Mucosa of rectum (tissue), 2 donors: ENCODE results near the gene WFDC11.

Source experiments
- H3K27ac ChIP-seq, 2 donors: one replicate each; pipeline ENCODE4 v1.7.0; 2013; ENCODE audit warnings: inconsistent platforms in 2 of 2, low read depth in 2 of 2, low read length in 2 of 2
- H3K27me3 ChIP-seq, 2 donors: one replicate each; pipeline ENCODE4 v1.7.0; 2013; ENCODE audit warnings: low read length in 2 of 2; ENCODE audit not compliant: control insufficient read depth in 2 of 2, insufficient read depth in 2 of 2
- H3K36me3 ChIP-seq, 2 donors: one replicate each; pipeline ENCODE4 v1.7.0; 2013; ENCODE audit warnings: low read length in 2 of 2; ENCODE audit not compliant: control insufficient read depth in 2 of 2, insufficient read depth in 2 of 2
- H3K4me1 ChIP-seq, 2 donors: one replicate each; pipeline ENCODE4 v1.7.0; 2013; ENCODE audit warnings: low read length in 2 of 2, mild to moderate bottlenecking in 1 of 2; ENCODE audit not compliant: control insufficient read depth in 2 of 2, insufficient read depth in 2 of 2
- H3K4me3 ChIP-seq, 2 donors: one replicate each; pipeline ENCODE4 v1.7.0; 2013; ENCODE audit warnings: low read length in 2 of 2
- H3K9ac ChIP-seq, 2 donors: one replicate each; pipeline ENCODE4 v1.7.0; 2013; ENCODE audit warnings: low read length in 2 of 2, low read depth in 1 of 2, mild to moderate bottlenecking in 1 of 2
- H3K9me3 ChIP-seq, 2 donors: one replicate each; pipeline ENCODE4 v1.7.0; 2013; ENCODE audit warnings: low read length in 2 of 2; ENCODE audit not compliant: control insufficient read depth in 2 of 2
- donor health status: healthy.
- donor health status: Normal muscosa, but diverticular disease.

The WFDC11 gene

GRCh38 chr20:45630371-45630770, 39.7 kb downstream of the WFDC11 start:
- Histone ChIP-seq H3K27me3 (no peaks in the 10 kb centered on the region), H3K9me3 (no peaks in the 10 kb centered on the region)

GRCh38 chr20:45629496-45630100, 40.4 kb downstream of the WFDC11 start, which contains the start of gene WFDC10A:
WFDC10A (plus strand) TSS chr20:45629739; CDS start chr20:45629814, 75 bp downstream.
- no peaks in the 10 kb centered on the region for H3K36me3 ChIP-seq
- H3K4me1 ChIP-seq, result no peaks in the 10 kb centered on the region
- H3K9ac ChIP-seq, result no peak within 1 kb of the TSS
- H3K27me3 ChIP-seq, result no peaks in the 10 kb centered on the region
- H3K4me3 ChIP-seq, result no peak within 1 kb of the TSS
- no peak within 1 kb of the TSS for H3K27ac ChIP-seq
- no peaks in the 10 kb centered on the region for H3K9me3 ChIP-seq

More at GRCh38 chr20:45630371-45630770, 39.7 kb downstream of the WFDC11 start:
- no peak overlapping the region for H3K9ac ChIP-seq
- no peaks in the 10 kb centered on the region for H3K4me1 ChIP-seq
- no peaks in the 10 kb centered on the region for H3K36me3 ChIP-seq
- H3K27ac ChIP-seq, result no peak overlapping the region
- no peak overlapping the region for H3K4me3 ChIP-seq

DNA sequence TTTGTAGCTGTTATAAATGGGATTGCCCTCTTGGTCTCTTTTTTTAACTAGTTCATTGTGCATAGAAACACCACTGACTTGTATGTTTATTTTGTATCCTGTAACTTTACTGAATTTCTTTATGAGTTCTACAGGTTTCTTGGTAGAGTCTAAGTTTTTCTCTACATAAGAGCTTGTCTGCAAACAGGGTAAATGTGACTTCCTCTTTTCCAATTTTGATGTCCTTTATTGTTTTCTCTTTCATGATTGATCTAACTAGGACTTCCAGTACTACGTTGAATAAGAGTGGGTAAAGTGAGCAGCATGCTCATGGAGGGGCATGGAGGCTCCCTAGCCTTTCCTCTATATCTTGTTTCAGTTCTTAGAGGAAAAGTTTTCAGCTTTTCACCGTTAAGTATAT, 43.5 kb downstream of the WFDC11 start:
- Histone ChIP-seq H3K9ac (no peak overlapping the region), H3K4me1 (peaks cover 1 to 5% of the 10 kb centered on the region in 2 donors), H3K36me3 (no peaks in the 10 kb centered on the region), H3K9me3 (no peaks in the 10 kb centered on the region), H3K27ac (no peak overlapping the region), H3K27me3 (no peaks in the 10 kb centered on the region), H3K4me3 (no peak overlapping the region)

DNA sequence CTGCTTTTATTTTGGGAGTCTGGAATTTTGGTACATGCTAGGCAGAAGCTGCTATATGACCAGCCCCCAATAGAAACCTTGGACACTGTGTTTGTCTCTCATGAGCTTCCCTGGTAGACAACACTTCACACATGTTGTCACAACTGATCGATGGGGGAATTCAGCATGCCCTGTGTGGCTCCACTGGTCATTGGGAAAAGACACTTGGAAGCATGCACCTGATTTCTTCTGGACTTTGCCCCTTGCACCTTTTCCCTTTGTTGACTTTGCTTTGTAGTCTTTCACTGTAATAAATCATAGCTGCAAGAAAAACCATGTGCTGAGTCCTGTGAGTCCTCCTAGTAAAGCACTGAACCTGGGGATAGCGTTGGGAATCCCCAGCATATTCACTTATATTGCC, 48.4 kb downstream of the WFDC11 start:
- no peaks in the 10 kb centered on the region for H3K36me3 ChIP-seq
- peak overlapping the region in 1 of 2 donors; percentile 20 for H3K27ac ChIP-seq
- no peaks in the 10 kb centered on the region for H3K27me3 ChIP-seq
- no peak overlapping the region for H3K9ac ChIP-seq
- no peaks in the 10 kb centered on the region for H3K9me3 ChIP-seq
- H3K4me3 ChIP-seq, result no peak overlapping the region
- peaks cover 4 to 10% of the 10 kb centered on the region in 2 donors for H3K4me1 ChIP-seq

- no peak overlapping the region for H3K9ac ChIP-seq
- no peaks in the 10 kb centered on the region for H3K27me3 ChIP-seq
- H3K9me3 ChIP-seq, result no peaks in the 10 kb centered on the region
- H3K4me1 ChIP-seq, result peaks cover 4 to 12% of the 10 kb centered on the region in 2 donors
- H3K36me3 ChIP-seq, result no peaks in the 10 kb centered on the region
- H3K27ac ChIP-seq, result no peak overlapping the region
- no peak overlapping the region for H3K4me3 ChIP-seq
Observed at GRCh38 chr20:45617591-45617990, 52.4 kb downstream of the WFDC11 start.

- Histone ChIP-seq H3K4me1 (peaks cover 0 to 2% of the 10 kb centered on the region in 2 donors), H3K36me3 (no peaks in the 10 kb centered on the region), H3K4me3 (no peak overlapping the region), H3K27me3 (no peaks in the 10 kb centered on the region), H3K27ac (no peak overlapping the region), H3K9me3 (no peaks in the 10 kb centered on the region), H3K9ac (no peak overlapping the region)
Observed at GRCh38 chr20:45612314-45612713, 57.7 kb downstream of the WFDC11 start.

- Histone ChIP-seq H3K9me3 (no peaks in the 10 kb centered on the region), H3K36me3 (no peaks in the 10 kb centered on the region), H3K4me1 (peaks cover 0 to 2% of the 10 kb centered on the region in 2 donors), H3K4me3 (no peak overlapping the region), H3K27me3 (no peaks in the 10 kb centered on the region), H3K27ac (no peak overlapping the region), H3K9ac (no peak overlapping the region)
Observed at GRCh38 chr20:45611054-45611453, 59.0 kb downstream of the WFDC11 start.

GRCh38 chr20:45607810-45608209, 62.2 kb downstream of the WFDC11 start:
- Histone ChIP-seq H3K9me3 (peaks cover 0 to 2% of the 10 kb centered on the region in 2 donors), H3K36me3 (no peaks in the 10 kb centered on the region), H3K4me1 (no peaks in the 10 kb centered on the region), H3K4me3 (no peak overlapping the region), H3K27me3 (no peaks in the 10 kb centered on the region), H3K27ac (no peak overlapping the region), H3K9ac (no peak overlapping the region)
